GM23338 (cell line): ENCODE data around the gene SC5D. TPM values are rescaled to one million over a fixed set of nuclear protein-coding genes. Genes with fewer than 3 reads are reported as not detected.
A peak's percentile ranks its signal among the peaks of the same experiment; 100 is the strongest.

Experiments
- ATAC-seq: fragments of 200-7000 bp; cut with Tn5 transposase; 3 replicates; pipeline ENCODE4 v1.9.1; 2020
- DNase-seq: peaks from one replicate; pipeline ENCODE4 v3.0.0-alpha.2; 2015; ENCODE audit warnings: low spot score
- H2AFZ ChIP-seq: fragments of 200-600 bp; sonication (generic); 2 replicates; pipeline ENCODE4 v1.8.0; 2016; ENCODE audit warnings: antibody characterized with exemption, mild to moderate bottlenecking, moderate library complexity
- H3F3A ChIP-seq: fragments of 200-600 bp; sonication (generic); replicated peaks from 2 replicates; pipeline ENCODE4 v1.8.0; 2017; ENCODE audit warnings: antibody characterized with exemption, mixed run types, low read depth
- H3K27ac ChIP-seq: fragments of 200-600 bp; sonication (generic); 2 replicates; pipeline ENCODE4 v1.6.1; 2016; ENCODE audit warnings: low read depth
- H3K27me3 ChIP-seq: fragments of 200-600 bp; sonication (generic); 2 replicates; pipeline ENCODE4 v1.8.0; 2016; ENCODE audit warnings: mild to moderate bottlenecking, mixed run types, moderate library complexity; ENCODE audit not compliant: insufficient read depth
- H3K36me3 ChIP-seq: fragments of 200-600 bp; sonication (generic); 2 replicates; pipeline ENCODE4 v1.8.0; 2016; ENCODE audit warnings: mild to moderate bottlenecking; ENCODE audit not compliant: insufficient read depth
- H3K4me1 ChIP-seq: fragments of 200-600 bp; sonication (generic); 2 replicates; pipeline ENCODE4 v1.8.0; 2016; ENCODE audit warnings: mild to moderate bottlenecking, moderate library complexity; ENCODE audit not compliant: insufficient read depth
- H3K4me2 ChIP-seq: fragments of 200-600 bp; sonication (generic); 2 replicates; pipeline ENCODE4 v1.7.1; 2017; ENCODE audit warnings: mixed run types
- H3K4me3 ChIP-seq: fragments of 200-600 bp; sonication (generic); 2 replicates; pipeline ENCODE4 v1.6.1; 2016; ENCODE audit warnings: mixed run types
- H3K79me2 ChIP-seq: fragments of 200-600 bp; sonication (generic); replicated peaks from 2 replicates; pipeline ENCODE4 v1.8.0; 2017; ENCODE audit warnings: mild to moderate bottlenecking; ENCODE audit not compliant: insufficient read depth
- H3K9me2 ChIP-seq: fragments of 200-600 bp; sonication (generic); 2 replicates; pipeline ENCODE4 v1.8.0; 2017; ENCODE audit not compliant: insufficient read depth
- H4K20me1 ChIP-seq: fragments of 200-600 bp; sonication (generic); replicated peaks from 2 replicates; pipeline ENCODE4 v1.8.0; 2017; ENCODE audit warnings: mild to moderate bottlenecking; ENCODE audit not compliant: insufficient read depth
- H3K27ac Mint-ChIP-seq: 2 replicates; pipeline ENCODE4 v1.8.0; 2020; ENCODE audit warnings: inconsistent platforms, mild to moderate bottlenecking, moderate library complexity, mixed read lengths
- H3K27me3 Mint-ChIP-seq: 3 replicates; pipeline ENCODE4 v1.8.0; 2022; ENCODE audit warnings: low read depth, mild to moderate bottlenecking, moderate library complexity, mixed read lengths, inconsistent platforms; ENCODE audit not compliant: insufficient read depth, poor library complexity
- H3K36me3 Mint-ChIP-seq: 3 replicates; pipeline ENCODE4 v1.8.0; 2021; ENCODE audit warnings: low read depth, mild to moderate bottlenecking, inconsistent platforms, moderate library complexity, mixed read lengths
- H3K4me1 Mint-ChIP-seq: 3 replicates; pipeline ENCODE4 v1.8.0; 2020; ENCODE audit warnings: mild to moderate bottlenecking, inconsistent platforms, mixed read lengths
- H3K4me3 Mint-ChIP-seq: 3 replicates; pipeline ENCODE4 v1.8.0; 2021; ENCODE audit warnings: moderate library complexity, mild to moderate bottlenecking, inconsistent platforms, mixed read lengths
- H3K9me3 Mint-ChIP-seq: 3 replicates; pipeline ENCODE4 v1.8.0; 2020; ENCODE audit warnings: moderate library complexity, mild to moderate bottlenecking, inconsistent platforms, mixed read lengths
- ETS1 ChIP-seq: IDR thresholded peaks from 2 replicates; pipeline ENCODE4 v1.6.1; 2016; ENCODE audit warnings: antibody characterized with exemption
- JUNB ChIP-seq: IDR thresholded peaks from one replicate; pipeline ENCODE4 v1.6.1; 2016; ENCODE audit warnings: antibody characterized with exemption; ENCODE audit not compliant: unreplicated experiment
- POLR2AphosphoS5 ChIP-seq: IDR thresholded peaks from 2 replicates; pipeline ENCODE4 v1.6.1; 2016; ENCODE audit warnings: antibody characterized with exemption, low read depth
- STAT1 ChIP-seq: IDR thresholded peaks from one replicate; pipeline ENCODE4 v1.6.1; 2016; ENCODE audit warnings: antibody characterized with exemption; ENCODE audit not compliant: unreplicated experiment
- ZNF462 ChIP-seq: fragments of 250-450 bp; sonication (Bioruptor Pico); IDR thresholded peaks from 2 replicates; pipeline ENCODE4 v1.5.0; 2020; ENCODE audit warnings: mild to moderate bottlenecking, moderate library complexity
- polyA plus RNA-seq: library from polyadenylated mRNA; unstranded; fragments of >200 nt; fragmentation: Nextera tagmentation; extraction: Ambion mirVana; gene quantifications from 2 replicates; pipeline ENCODE4 v1.2.1, GENCODE V29; 2016
- total RNA-seq: library from RNA; depleted of rRNA; stranded (reverse); fragments of >200 nt; shearing (Covaris generic); gene quantifications from 2 replicates; pipeline ENCODE4 v1.2.3, GENCODE V29; 2014
- TF ChIP-seq, protein P1 (sequence below), 2 experiments: fragments of 200-600 bp in 1 of 2; sonication (generic) in 1 of 2; conservative IDR thresholded peaks; 2 replicates each; pipeline versions ENCODE4 v1.5.1 to v1.6.1; 2016 to 2017; ENCODE audit warnings: antibody characterized with exemption in 2 of 2, low read depth in 2 of 2, mild to moderate bottlenecking in 2 of 2, moderate library complexity in 1 of 2

Gene SC5D
- total and polyA plus RNA-seq, 2 experiments from 2014 or later = 79.0 to 138 TPM

DNA sequence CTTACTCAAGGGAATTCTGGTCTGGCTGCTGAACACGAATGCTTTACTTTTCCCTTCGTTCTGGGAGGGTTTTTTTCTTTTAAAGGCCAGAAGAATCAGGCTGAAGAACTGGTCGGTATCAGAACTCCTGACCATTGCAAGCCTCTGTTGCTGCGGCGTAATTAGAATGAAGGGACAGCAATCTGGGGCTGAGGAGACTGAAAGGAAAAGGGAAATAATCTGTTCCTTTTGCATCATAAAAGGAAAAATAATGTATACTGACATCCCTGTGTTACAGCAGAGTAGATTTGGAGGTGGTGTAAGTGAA is 670 bp downstream of the SC5D start:
- Mint-ChIP-seq H3K36me3 (peaks cover 7% of the 10 kb centered on the region; the same call in 1 of the 3 replicates), H3K9me3 (no peaks in the 10 kb centered on the region), H3K27me3 (peaks cover 19% of the 10 kb centered on the region), H3K4me1 (peaks cover 44% of the 10 kb centered on the region), H3K27ac (peak overlapping the region; percentile 87), H3K4me3 (peak overlapping the region; percentile 94)
- DNase-seq = no peak
- no peak for ATAC-seq
- H3K4me1 ChIP-seq = peaks cover 51% of the 10 kb centered on the region
- H3K79me2 ChIP-seq = peaks cover 54% of the 10 kb centered on the region
- H4K20me1 ChIP-seq = peaks cover 6% of the 10 kb centered on the region; the same call in 1 of the 2 replicates
- H3K4me3 ChIP-seq = peak overlapping the region; percentile 80
- TF ChIP-seq, protein P1, sequence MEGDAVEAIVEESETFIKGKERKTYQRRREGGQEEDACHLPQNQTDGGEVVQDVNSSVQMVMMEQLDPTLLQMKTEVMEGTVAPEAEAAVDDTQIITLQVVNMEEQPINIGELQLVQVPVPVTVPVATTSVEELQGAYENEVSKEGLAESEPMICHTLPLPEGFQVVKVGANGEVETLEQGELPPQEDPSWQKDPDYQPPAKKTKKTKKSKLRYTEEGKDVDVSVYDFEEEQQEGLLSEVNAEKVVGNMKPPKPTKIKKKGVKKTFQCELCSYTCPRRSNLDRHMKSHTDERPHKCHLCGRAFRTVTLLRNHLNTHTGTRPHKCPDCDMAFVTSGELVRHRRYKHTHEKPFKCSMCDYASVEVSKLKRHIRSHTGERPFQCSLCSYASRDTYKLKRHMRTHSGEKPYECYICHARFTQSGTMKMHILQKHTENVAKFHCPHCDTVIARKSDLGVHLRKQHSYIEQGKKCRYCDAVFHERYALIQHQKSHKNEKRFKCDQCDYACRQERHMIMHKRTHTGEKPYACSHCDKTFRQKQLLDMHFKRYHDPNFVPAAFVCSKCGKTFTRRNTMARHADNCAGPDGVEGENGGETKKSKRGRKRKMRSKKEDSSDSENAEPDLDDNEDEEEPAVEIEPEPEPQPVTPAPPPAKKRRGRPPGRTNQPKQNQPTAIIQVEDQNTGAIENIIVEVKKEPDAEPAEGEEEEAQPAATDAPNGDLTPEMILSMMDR (conservative IDR thresholded peaks at IDR 0.05; ENCODE audit: low read depth in 2 of 2) = no peak
- no peak for TF ChIP-seq POLR2AphosphoS5
- H3K27me3 ChIP-seq = no peaks in the 10 kb centered on the region
- peak overlapping the region; percentile 49; the same call in 1 of the 2 replicates for H2AFZ ChIP-seq
- H3K36me3 ChIP-seq = no peaks in the 10 kb centered on the region
- H3K4me2 ChIP-seq = peak overlapping the region; percentile 80
- 0 out of 2 replicates have a peak, but pooled peaks cover 3% of the 10 kb centered on the region for H3F3A ChIP-seq
- no peaks in the 10 kb centered on the region for H3K9me2 ChIP-seq
- H3K27ac ChIP-seq = peak overlapping the region; percentile 83

GRCh38 chr11:121295246-121296029 is 2.9 kb downstream of the SC5D start:
- ATAC-seq (no peak), DNase-seq (no peak)
- H2AFZ ChIP-seq = no peak overlapping the region
- H3K27me3 ChIP-seq = no peaks in the 10 kb centered on the region
- H3K79me2 ChIP-seq = peaks cover 76% of the 10 kb centered on the region
- peaks cover 6% of the 10 kb centered on the region; the same call in 1 of the 2 replicates for H4K20me1 ChIP-seq
- Mint-ChIP-seq H3K27ac (peak overlapping the region; percentile 77), H3K4me1 (peaks cover 56% of the 10 kb centered on the region), H3K27me3 (peaks cover 14% of the 10 kb centered on the region), H3K4me3 (peak overlapping the region; percentile 94), H3K36me3 (peaks cover 7% of the 10 kb centered on the region; the same call in 1 of the 3 replicates), H3K9me3 (no peaks in the 10 kb centered on the region)
- H3F3A ChIP-seq = 0 out of 2 replicates have a peak, but pooled peaks cover 3% of the 10 kb centered on the region
- no peak for TF ChIP-seq STAT1
- H3K27ac ChIP-seq = peak overlapping the region; percentile 53; the same call in 1 of the 2 replicates
- H3K4me1 ChIP-seq = peaks cover 64% of the 10 kb centered on the region
- H3K4me3 ChIP-seq = peak overlapping the region; percentile 80
- H3K36me3 ChIP-seq = no peaks in the 10 kb centered on the region
- H3K4me2 ChIP-seq = peak overlapping the region; percentile 80
- no peaks in the 10 kb centered on the region for H3K9me2 ChIP-seq

- H3F3A ChIP-seq = 0 out of 2 replicates have a peak, but pooled peaks cover 3% of the 10 kb centered on the region
- peaks cover 100% of the 10 kb centered on the region for H3K79me2 ChIP-seq
- H3K4me1 Mint-ChIP-seq = peaks cover 66% of the 10 kb centered on the region
- no peak overlapping the region for H2AFZ ChIP-seq
- no peak for DNase-seq
- H3K36me3 Mint-ChIP-seq = peaks cover 7% of the 10 kb centered on the region; the same call in 2 of the 3 replicates
- H3K36me3 ChIP-seq = no peaks in the 10 kb centered on the region
- H3K27ac ChIP-seq = peak overlapping the region; percentile 14
- H3K27me3 Mint-ChIP-seq = peaks cover 6% of the 10 kb centered on the region
- no peak overlapping the region for H3K4me3 Mint-ChIP-seq
- peak overlapping the region; percentile 83 for H3K27ac Mint-ChIP-seq
- no peaks in the 10 kb centered on the region for H3K9me2 ChIP-seq
- peaks cover 6% of the 10 kb centered on the region; the same call in 1 of the 2 replicates for H4K20me1 ChIP-seq
- H3K4me1 ChIP-seq = peaks cover 64% of the 10 kb centered on the region
- no peak overlapping the region for H3K4me3 ChIP-seq
- ATAC-seq = no peak
- no peaks in the 10 kb centered on the region for H3K9me3 Mint-ChIP-seq
- H3K27me3 ChIP-seq = no peaks in the 10 kb centered on the region
- peak overlapping the region; percentile 80 for H3K4me2 ChIP-seq
- no peak for TF ChIP-seq ETS1
- TF ChIP-seq JUNB = no peak
- TF ChIP-seq ZNF462 (CRISPR knock-in tag) = no peak
- TF ChIP-seq STAT1 = no peak
Measured at GRCh38 chr11:121297872-121298271, 5.3 kb downstream of the SC5D start.
